IMR-90 (cell line): ENCODE measurements around the gene FBXL13. TPM values are rescaled to one million over a fixed set of nuclear protein-coding genes. Genes with fewer than 3 reads are reported as not detected.
A peak's percentile ranks its signal among the peaks of the same experiment; 100 is the strongest.

Experiments used
- ATAC-seq: fragments of 200-7000 bp; cut with Tn5 transposase; 2 replicates; pipeline ENCODE4 v1.9.1; 2020; ENCODE audit warnings: low read depth, mild to moderate bottlenecking, moderate library complexity
- BruUV-seq: library from RNA; stranded (reverse); fragments of 400-500 nt; replicated peaks from 2 replicates; lab custom pipeline; 2021; lab: Mats Ljungman, UMichigan
- CTCF ChIA-PET: fragments of 300-600 bp; formaldehyde crosslinking; extraction: SDS; loops from one replicate; lab custom pipeline; 2021; ENCODE audit warnings: antibody characterized with exemption; lab: Yijun Ruan, JAX
- POLR2A ChIA-PET: fragments of 300-600 bp; sonication (Branson Sonifier 250); formaldehyde crosslinking; loops from one replicate; lab custom pipeline; 2022; ENCODE audit warnings: antibody characterized with exemption; ENCODE audit not compliant: unreplicated experiment; lab: Charles Lee
- DNase-seq: peaks from one replicate; pipeline ENCODE4 v3.0.0; 2013
- H2AFZ ChIP-seq: replicated peaks from 2 replicates; pipeline ENCODE3; 2013; ENCODE audit warnings: low read length, mild to moderate bottlenecking; ENCODE audit not compliant: poor library complexity
- H2AK5ac ChIP-seq: 2 replicates; pipeline ENCODE4 v1.6.1; 2013; ENCODE audit warnings: low read depth, low read length, inconsistent platforms
- H2AK9ac ChIP-seq: replicated peaks from 2 replicates; pipeline ENCODE3; 2013; ENCODE audit warnings: mild to moderate bottlenecking, low read depth, low read length, moderate library complexity; ENCODE audit not compliant: poor library complexity
- H2BK120ac ChIP-seq: 2 replicates; pipeline ENCODE4 v1.6.1; 2013; ENCODE audit warnings: low read depth, low read length, inconsistent platforms
- H2BK15ac ChIP-seq: 3 replicates; pipeline ENCODE4 v1.6.1; 2013; ENCODE audit warnings: low read depth, low read length, inconsistent platforms
- H2BK20ac ChIP-seq: 2 replicates; pipeline ENCODE4 v1.6.1; 2013; ENCODE audit warnings: low read depth, mild to moderate bottlenecking, inconsistent platforms, low read length, moderate library complexity
- H2BK5ac ChIP-seq: 2 replicates; pipeline ENCODE4 v1.6.1; 2013; ENCODE audit warnings: mild to moderate bottlenecking, low read depth, low read length, inconsistent platforms; ENCODE audit not compliant: poor library complexity, severe bottlenecking
- H3K14ac ChIP-seq: replicated peaks from 2 replicates; pipeline ENCODE4 v1.6.1; 2013; ENCODE audit warnings: low read depth, low read length, inconsistent platforms
- H3K18ac ChIP-seq: 2 replicates; pipeline ENCODE4 v1.6.1; 2013; ENCODE audit warnings: low read depth, low read length, control low read depth
- H3K23ac ChIP-seq: 2 replicates; pipeline ENCODE4 v1.6.1; 2013; ENCODE audit warnings: low read depth, low read length, inconsistent platforms
- H3K27ac ChIP-seq: 2 replicates; pipeline ENCODE4 v1.5.1; 2013; ENCODE audit warnings: mild to moderate bottlenecking, control low read depth, low read length; ENCODE audit not compliant: insufficient read depth
- H3K27me3 ChIP-seq: 2 replicates; pipeline ENCODE4 v1.6.1; 2013; ENCODE audit warnings: low read length; ENCODE audit not compliant: control insufficient read depth, insufficient read depth
- H3K36me3 ChIP-seq: 2 replicates; pipeline ENCODE4 v1.6.1; 2013; ENCODE audit warnings: low read length, mixed read lengths; ENCODE audit not compliant: control insufficient read depth, insufficient read depth
- H3K4ac ChIP-seq: 2 replicates; pipeline ENCODE4 v1.6.1; 2013; ENCODE audit warnings: low read depth, low read length, inconsistent platforms
- H3K4me1 ChIP-seq: 2 replicates; pipeline ENCODE4 v1.6.1; 2013; ENCODE audit warnings: low read length, mixed read lengths; ENCODE audit not compliant: control insufficient read depth, insufficient read depth
- H3K4me2 ChIP-seq: 2 replicates; pipeline ENCODE4 v1.6.1; 2013; ENCODE audit warnings: low read depth, mild to moderate bottlenecking, control low read depth, low read length, moderate library complexity
- H3K4me3 ChIP-seq: 2 replicates; pipeline ENCODE4 v1.5.1; 2013; ENCODE audit warnings: low read depth, mild to moderate bottlenecking, control low read depth, low read length, moderate library complexity; ENCODE audit not compliant: insufficient read depth
- H3K56ac ChIP-seq: 2 replicates; pipeline ENCODE4 v1.6.1; 2013; ENCODE audit warnings: low read length, inconsistent platforms; ENCODE audit not compliant: insufficient read depth; ENCODE audit errors: extremely low read depth
- H3K79me1 ChIP-seq, 2 experiments: 2 replicates each; pipeline ENCODE4 v1.6.1; 2013; ENCODE audit warnings: low read length in 2 of 2, inconsistent platforms in 1 of 2, low read depth in 1 of 2
- H3K9ac ChIP-seq: 2 replicates; pipeline ENCODE4 v1.6.1; 2013; ENCODE audit warnings: low read depth, low read length, control low read depth
- H3K9me1 ChIP-seq: 2 replicates; pipeline ENCODE4 v1.6.1; 2013; ENCODE audit warnings: low read length, inconsistent platforms; ENCODE audit not compliant: insufficient read depth
- H3K9me3 ChIP-seq: 2 replicates; pipeline ENCODE4 v1.6.1; 2013; ENCODE audit warnings: low read length; ENCODE audit not compliant: control insufficient read depth, insufficient read depth
- H4K20me1 ChIP-seq: 2 replicates; pipeline ENCODE4 v1.6.1; 2013; ENCODE audit warnings: low read length, inconsistent platforms; ENCODE audit not compliant: insufficient read depth
- H4K5ac ChIP-seq: 2 replicates; pipeline ENCODE4 v1.6.1; 2013; ENCODE audit warnings: mild to moderate bottlenecking, low read depth, low read length, control low read depth
- H4K8ac ChIP-seq, 2 experiments: 2 replicates each; pipeline ENCODE4 v1.6.1; 2013; ENCODE audit warnings: low read depth in 2 of 2, low read length in 2 of 2, control low read depth in 1 of 2, inconsistent platforms in 1 of 2
- H4K91ac ChIP-seq: 2 replicates; pipeline ENCODE4 v1.6.1; 2013; ENCODE audit warnings: low read depth, low read length, inconsistent platforms; ENCODE audit not compliant: insufficient read depth
- CEBPB ChIP-seq: IDR thresholded peaks from 2 replicates; pipeline ENCODE4 v1.6.1; 2012; ENCODE audit warnings: low read depth, low read length, improper control_type of control experiment
- CHD1 ChIP-seq: IDR thresholded peaks from 2 replicates; pipeline ENCODE4 v1.6.1; 2012; ENCODE audit warnings: low read depth, low read length, improper control_type of control experiment
- CTCF ChIP-seq: conservative IDR thresholded peaks from 2 replicates; pipeline ENCODE4 v1.5.1; 2012; ENCODE audit warnings: mild to moderate bottlenecking, low read depth, low read length, improper control_type of control experiment
- FOS ChIP-seq: fragments of 150-350 bp; IDR thresholded peaks from 2 replicates; pipeline ENCODE4 v1.6.1; 2016; ENCODE audit warnings: low read depth, low read length
- MAFK ChIP-seq: IDR thresholded peaks from 2 replicates; pipeline ENCODE4 v1.6.1; 2012; ENCODE audit warnings: low read depth, low read length, improper control_type of control experiment
- MAZ ChIP-seq: IDR thresholded peaks from 2 replicates; pipeline ENCODE4 v1.6.1; 2012; ENCODE audit warnings: low read depth, mild to moderate bottlenecking, low read length, improper control_type of control experiment, moderate library complexity, borderline replicate concordance
- MXI1 ChIP-seq: IDR thresholded peaks from 2 replicates; pipeline ENCODE4 v1.6.1; 2012; ENCODE audit warnings: low read depth, mild to moderate bottlenecking, low read length, moderate library complexity, borderline replicate concordance
- NFE2L2 ChIP-seq: fragments of 150-350 bp; IDR thresholded peaks from 2 replicates; pipeline ENCODE4 v1.6.1; 2016; ENCODE audit warnings: low read depth, mild to moderate bottlenecking, low read length
- POLR2A ChIP-seq: IDR thresholded peaks from 2 replicates; pipeline ENCODE4 v1.6.1; 2012; ENCODE audit warnings: mild to moderate bottlenecking, low read depth, low read length
- RAD21 ChIP-seq: IDR thresholded peaks from 2 replicates; pipeline ENCODE4 v1.6.1; 2012; ENCODE audit warnings: low read length, improper control_type of control experiment
- RFX5 ChIP-seq: IDR thresholded peaks from 2 replicates; pipeline ENCODE4 v1.8.0; 2012; ENCODE audit warnings: low read depth, mild to moderate bottlenecking, low read length, moderate library complexity
- USF2 ChIP-seq: fragments of 150-350 bp; IDR thresholded peaks from 2 replicates; pipeline ENCODE4 v1.6.1; 2017; ENCODE audit warnings: mild to moderate bottlenecking, antibody characterized with exemption, low read length, low read depth
- WGBS, 2 experiments: methylation state at CpG; one replicate each; pipeline versions ENCODE4 v1.1.5 to v1.1.7; 2013; ENCODE audit warnings: missing lambda C conversion rate in 2 of 2; ENCODE audit not compliant: insufficient read length in 1 of 2; ENCODE audit errors: extremely low coverage in 2 of 2; 5-methylcytosine and 5-hydroxymethylcytosine counted together
- dilution Hi-C: fragments of 300-500 bp; cut with HindIII; formaldehyde crosslinking; loops from one replicate; pipeline ENCODE4 v1.14.3; 2018; ENCODE audit warnings: low sequenced_read_pairs; ENCODE audit not compliant: unreplicated experiment
- in situ Hi-C: fragments of 300-500 bp; cut with MboI; formaldehyde crosslinking; loops from 3 replicates; pipeline ENCODE4 v1.14.3; 2019; ENCODE audit warnings: low sequenced_read_pairs, inconsistent platforms, mixed read lengths
- intact Hi-C: fragments of 100-400 bp; cut with micrococcal nuclease; formaldehyde crosslinking; loops from 2 replicates; pipeline ENCODE4 v1.10.0; 2022
- polyA plus RNA-seq, 3 experiments: library from polyadenylated mRNA; depleted of rRNA; stranded (reverse); fragments of >200 nt; gene quantifications; 2 replicates each; pipeline ENCODE4 v1.2.3, GENCODE V29; 2012; ENCODE audit warnings: low replicate concordance in 1 of 3
- total RNA-seq: library from RNA; depleted of rRNA; stranded (reverse); fragments of >200 nt; gene quantifications from 2 replicates; pipeline ENCODE4 v1.2.3, GENCODE V29; 2012

FBXL13 gene
- total and polyA plus RNA-seq, 2 of the 4 experiments (the other 2 are of a cell fraction), result 0.24 to 0.36 TPM

- TF ChIP-seq CEBPB (no peak), CHD1 (no peak)
Observed at GRCh38 chr7:103068414-103069403, 5.9 kb downstream of the FBXL13 start (continued).

GRCh38 chr7:103065667-103066066 is 8.9 kb downstream of the FBXL13 start:
- Histone ChIP-seq H4K5ac (no peak overlapping the region), H3K4me3 (no peak overlapping the region), H3K4ac (peak overlapping the region; percentile 70; the same call in 1 of the 2 replicates), H3K9me1 (peaks cover 10% of the 10 kb centered on the region; the same call in 1 of the 2 replicates), H2AK5ac (no peak overlapping the region), H3K27ac (no peak overlapping the region), H3K23ac (peak overlapping the region; percentile 44; the same call in 1 of the 2 replicates), H3K4me1 (no peaks in the 10 kb centered on the region), H2BK5ac (no peak overlapping the region), H4K20me1 (no peaks in the 10 kb centered on the region), H3K14ac (no peak overlapping the region), H3K27me3 (no peaks in the 10 kb centered on the region), H3K9ac (no peak overlapping the region), H3K36me3 (no peaks in the 10 kb centered on the region), H2AK9ac (peak overlapping the region; percentile 33), H2AFZ (peak overlapping the region; percentile 73), H2BK20ac (peak overlapping the region; percentile 52; the same call in 1 of the 2 replicates), H4K91ac (no peak overlapping the region), H3K79me1 (0 out of 4 replicates have a peak, but pooled peaks cover 0 to 3% of the 10 kb centered on the region in 2 experiments), H3K18ac (no peak overlapping the region), H3K4me2 (no peak overlapping the region), H2BK120ac (0 out of 2 replicates have a peak overlapping the region, but pooled peaks have one; percentile 34), H3K9me3 (no peaks in the 10 kb centered on the region), H4K8ac (0 out of 4 replicates have a peak overlapping the region, but pooled peaks of 1 of the 2 experiments have one; percentile 27), H2BK15ac (no peak overlapping the region), H3K56ac (no peak overlapping the region)
- ChIA-PET CTCF (no interaction called here), POLR2A (no interaction called here)
- no TSS peak for BruUV-seq
- no CpG with 5 or more reads among the region's 1 CpG for WGBS, 2 experiments
- in situ Hi-C loops (loop anchor here (10.0 kb wide), 1 partner anchor 321 kb away; the partner anchor contains the start of gene FAM185A), intact Hi-C loops (no loop called here), dilution Hi-C loops (no loop called here)
- ATAC-seq (peak; percentile 74), DNase-seq (peak; percentile 30)
- no peak for TF ChIP-seq POLR2A
- TF ChIP-seq NFE2L2, result no peak
- no peak for TF ChIP-seq FOS
- TF ChIP-seq USF2, result no peak
- TF ChIP-seq MAZ, result no peak
- TF ChIP-seq CHD1, result no peak
- TF ChIP-seq MXI1, result no peak
- TF ChIP-seq CTCF, result peak; percentile 51
- peak; percentile 48 for TF ChIP-seq RAD21
- TF ChIP-seq RFX5, result no peak
- no peak for TF ChIP-seq MAFK
